Epidermal melanocyte (primary cell): ENCODE data around the gene WNT9A.
"Not testable (repeated sequence)": the region's sequence is repeated elsewhere in the genome, so short reads cannot be mapped to it uniquely, and the experiment has no call there.

ENCODE experiments used
- DNase-seq: peaks from one replicate; pipeline ENCODE4 v3.0.0; 2011; ENCODE audit warnings: low spot score; ENCODE audit not compliant: insufficient read length

WNT9A gene

GRCh38 chr1:227910511-227911153 is 37.1 kb downstream of the WNT9A start:
- no peak for DNase-seq

- not testable (repeated sequence) for DNase-seq
These were observed 37.8 kb downstream of the WNT9A start for GRCh38 chr1:227909923-227910328.

- no peak for DNase-seq
These were observed 38.5 kb downstream of the WNT9A start for GRCh38 chr1:227909188-227909587.

GRCh38 chr1:227908359-227908758 is 39.4 kb downstream of the WNT9A start:
- no peak for DNase-seq

GRCh38 chr1:227907439-227908015 is 40.2 kb downstream of the WNT9A start:
- no peak for DNase-seq

- DNase-seq, result no peak
These were observed 41.1 kb downstream of the WNT9A start for GRCh38 chr1:227906550-227907071.

GRCh38 chr1:227905573-227906487 is 41.9 kb downstream of the WNT9A start:
- DNase-seq, result no peak

- DNase-seq, result no peak
These were observed 43.0 kb downstream of the WNT9A start for GRCh38 chr1:227904541-227905335.

- no peak for DNase-seq
These were observed 43.9 kb downstream of the WNT9A start for GRCh38 chr1:227903614-227904501.

GRCh38 chr1:227903061-227903521 is 44.6 kb downstream of the WNT9A start:
- no peak for DNase-seq

- DNase-seq, result no peak
These were observed 45.1 kb downstream of the WNT9A start for GRCh38 chr1:227902641-227902990.

GRCh38 chr1:227901906-227902640 is 45.7 kb downstream of the WNT9A start:
- DNase-seq, result no peak

- no peak for DNase-seq
These were observed 46.4 kb downstream of the WNT9A start for GRCh38 chr1:227901239-227901905.

GRCh38 chr1:227900571-227901051 is 47.1 kb downstream of the WNT9A start:
- DNase-seq, result no peak

- no peak for DNase-seq
These were observed 47.8 kb downstream of the WNT9A start for GRCh38 chr1:227899820-227900449.

GRCh38 chr1:227899141-227899819 is 48.5 kb downstream of the WNT9A start:
- no peak for DNase-seq

- no peak for DNase-seq
These were observed 49.1 kb downstream of the WNT9A start for GRCh38 chr1:227898502-227899140.
